UCSD-AML1 (cell line): Measurements from ENCODE around the gene ATP5F1E.

Source experiments
- DNase-seq: peaks from one replicate; lab custom pipeline; 2025; ENCODE audit not compliant: unreplicated experiment; lab: John Stamatoyannopoulos, UW

ATP5F1E gene

GRCh38 chr20:59006864-59007664, 25.1 kb downstream of the ATP5F1E start, which contains the start of gene CTSZ:
Gene CTSZ, minus strand, starts transcription at chr20:59007254. Its CDS starts 126 bp downstream, at chr20:59007128.
- DNase-seq = peak; percentile 61

- no peak for DNase-seq
Observed at GRCh38 chr20:59006167-59006863, 25.8 kb downstream of the ATP5F1E start.

GRCh38 chr20:59005523-59006166, 26.5 kb downstream of the ATP5F1E start:
- DNase-seq = no peak

- DNase-seq = peak; percentile 78
Observed at GRCh38 chr20:59004763-59005522, 27.2 kb downstream of the ATP5F1E start.

- peak; percentile 63 for DNase-seq
Observed at GRCh38 chr20:59004493-59004762, 27.7 kb downstream of the ATP5F1E start.

GRCh38 chr20:59003836-59004492, 28.2 kb downstream of the ATP5F1E start:
- DNase-seq = no peak

GRCh38 chr20:59002874-59003399, 29.2 kb downstream of the ATP5F1E start:
- no peak for DNase-seq

GRCh38 chr20:59002388-59002787, 29.7 kb downstream of the ATP5F1E start:
- no peak for DNase-seq

- DNase-seq = no peak
Observed at GRCh38 chr20:59001449-59002171, 30.5 kb downstream of the ATP5F1E start.

- no peak for DNase-seq
Observed at GRCh38 chr20:59001068-59001448, 31.1 kb downstream of the ATP5F1E start.

- no peak for DNase-seq
Observed at GRCh38 chr20:59000326-59000725, 31.8 kb downstream of the ATP5F1E start.

GRCh38 chr20:58998656-58999055, 33.5 kb downstream of the ATP5F1E start:
- no peak for DNase-seq

GRCh38 chr20:58997141-58997770, 34.9 kb downstream of the ATP5F1E start:
- no peak for DNase-seq

GRCh38 chr20:58996226-58996611, 35.9 kb downstream of the ATP5F1E start:
- no peak for DNase-seq

- no peak for DNase-seq
Observed at GRCh38 chr20:58995461-58996225, 36.5 kb downstream of the ATP5F1E start.

GRCh38 chr20:58994390-58995159, 37.6 kb downstream of the ATP5F1E start:
- no peak for DNase-seq

GRCh38 chr20:58993332-58994248, 38.5 kb downstream of the ATP5F1E start:
- no peak for DNase-seq
